ENCODE results near the gene PHC2.

Gene PHC2

GRCh38 chr1:33363470-33363861, 67.4 kb downstream of the PHC2 start:
- Histone ChIP-seq H3K36me3 (ENCODE audit: control insufficient read depth in 2 of 2, insufficient read depth in 1 of 2, low read length in 2 of 2) (peaks cover 0 to 32% of the 10 kb centered on the region in 2 experiments; a peak in 1 of 3 replicates), H3K9me3 (ENCODE audit: control insufficient read depth, insufficient read depth, low read depth, low read length) (no peaks in the 10 kb centered on the region), H3K4me3 (ENCODE audit: low read depth, low read length) (no peak overlapping the region), H3K4me1 (ENCODE audit: control insufficient read depth, insufficient read depth, low read length) (peaks cover 11% of the 10 kb centered on the region), H3K27ac (ENCODE audit: extremely low read depth, low read depth, low read length) (0 out of 2 replicates have a peak overlapping the region, but pooled peaks have one; percentile 6)
- CTCF ChIA-PET = interaction anchor here (0.6 to 12.6 kb wide), 7 partner anchors 12 to 605 kb away, joined by 3 to 135 read pairs (median 3); no protein-coding TSS in a partner anchor
- POLR2A ChIA-PET = interaction anchor here (0.7 to 1.6 kb wide), 6 partner anchors 12 to 181 kb away, joined by 3 to 6 read pairs (median 4); partner anchors contain the start of gene TRIM62
- no peak for TF ChIP-seq GLIS1 (tag by site-specific recombination; IDR thresholded peaks at IDR 0.05)
- TF ChIP-seq PBX3 (CRISPR knock-in tag; IDR thresholded peaks at IDR 0.05) = 0 out of 2 replicates have a peak, but pooled peaks have one; percentile 7
- TF ChIP-seq SCRT1 (tag by site-specific recombination; IDR thresholded peaks at IDR 0.05; ENCODE audit: borderline replicate concordance) = no peak
- no peak for TF ChIP-seq SCRT2 (tag by site-specific recombination; IDR thresholded peaks at IDR 0.05)
- TF ChIP-seq ZNF394 (tag by site-specific recombination; IDR thresholded peaks at IDR 0.05; ENCODE audit: borderline replicate concordance) = no peak
- TF ChIP-seq ZNF266 (tag by site-specific recombination; IDR thresholded peaks at IDR 0.05; ENCODE audit: low read depth) = no peak

- Histone ChIP-seq H3K36me3 (ENCODE audit: control insufficient read depth in 2 of 2, insufficient read depth in 1 of 2, low read length in 2 of 2) (peaks cover 0 to 32% of the 10 kb centered on the region in 2 experiments; a peak in 1 of 3 replicates), H3K9me3 (ENCODE audit: control insufficient read depth, insufficient read depth, low read depth, low read length) (no peaks in the 10 kb centered on the region), H3K4me1 (ENCODE audit: control insufficient read depth, insufficient read depth, low read length) (peaks cover 11% of the 10 kb centered on the region), H3K27ac (ENCODE audit: extremely low read depth, low read depth, low read length) (no peak overlapping the region), H3K4me3 (ENCODE audit: low read depth, low read length) (no peak overlapping the region)
- ChIA-PET CTCF (interaction anchor here (0.6 to 12.6 kb wide), 5 partner anchors 12 to 249 kb away, joined by 3 to 135 read pairs (median 3); no protein-coding TSS in a partner anchor), POLR2A (interaction anchor here (1.6 kb wide), 1 partner anchor 13 kb away, joined by 6 read pairs; no protein-coding TSS in a partner anchor)
- no peak for TF ChIP-seq ZNF664 (tag by site-specific recombination; IDR thresholded peaks at IDR 0.05)
- TF ChIP-seq ZNF148 (tag by site-specific recombination; IDR thresholded peaks at IDR 0.05; ENCODE audit: borderline replicate concordance) = no peak
- TF ChIP-seq ZNF521 (tag by site-specific recombination; IDR thresholded peaks at IDR 0.05) = no peak
- no peak for TF ChIP-seq ZNF658 (tag by site-specific recombination; IDR thresholded peaks at IDR 0.05)
- TF ChIP-seq PRDM2 (tag by site-specific recombination; IDR thresholded peaks at IDR 0.05; ENCODE audit: borderline replicate concordance) = no peak
- no peak for TF ChIP-seq ZBTB7A (tag by site-specific recombination; IDR thresholded peaks at IDR 0.05; ENCODE audit: low read depth)
- no peak for TF ChIP-seq ZNF112 (tag by site-specific recombination; IDR thresholded peaks at IDR 0.05)
- no peak for TF ChIP-seq ZNF544 (tag by site-specific recombination; IDR thresholded peaks at IDR 0.05)
- TF ChIP-seq ZNF16 (tag by site-specific recombination; IDR thresholded peaks at IDR 0.05; ENCODE audit: low read depth) = no peak
- no peak for TF ChIP-seq ZNF747 (tag by site-specific recombination; IDR thresholded peaks at IDR 0.05)
- no peak for TF ChIP-seq ZNF670 (tag by site-specific recombination; IDR thresholded peaks at IDR 0.05; ENCODE audit: low read depth)
These were observed 67.9 kb downstream of the PHC2 start for GRCh38 chr1:33363021-33363420.
